HepG2 (cell line): ENCODE data around the gene GGA2. TPM values are rescaled to one million over a fixed set of nuclear protein-coding genes. Genes with fewer than 3 reads are reported as not detected.
A peak's percentile ranks its signal among the peaks of the same experiment; 100 is the strongest.
"Not testable (repeated sequence)": the region's sequence is repeated elsewhere in the genome, so short reads cannot be mapped to it uniquely, and the experiment has no call there.

ENCODE experiments used
- ATAC-seq: fragments of 200-7000 bp; cut with Tn5 transposase; 3 replicates; pipeline ENCODE4 v1.9.1; 2020; ENCODE audit warnings: mild to moderate bottlenecking, moderate library complexity
- BruUV-seq: library from RNA; stranded (reverse); fragments of 400-500 nt; replicated peaks from 2 replicates; lab custom pipeline; 2021; lab: Mats Ljungman, UMichigan
- CTCF ChIA-PET: fragments of 300-600 bp; formaldehyde crosslinking; extraction: SDS; loops from one replicate; lab custom pipeline; 2021; ENCODE audit warnings: low total read pairs, inconsistent platforms, low intra/inter-chr PET ratio; lab: Yijun Ruan, JAX
- POLR2A ChIA-PET: fragments of 350-600 bp; sonication (Branson Sonifier 250); formaldehyde crosslinking; loops from one replicate; lab custom pipeline; 2020; ENCODE audit warnings: antibody characterized with exemption, inconsistent platforms; lab: Yijun Ruan, JAX
- DNase-seq: peaks from one replicate; pipeline ENCODE4 v3.0.0-alpha.2; 2015; ENCODE audit warnings: low spot score
- FAIRE-seq: peaks from 3 replicates; lab custom pipeline; 2011; peaks lifted over from hg19 to GRCh38; lab: Jason Lieb, UNC
- H2AFZ ChIP-seq: one replicate; pipeline ENCODE4 v1.6.1; 2011; ENCODE audit warnings: low read length, inconsistent platforms
- H3K27ac ChIP-seq: fragments of 300-600 bp; 3 replicates; pipeline ENCODE4 v1.8.0; 2011; ENCODE audit warnings: mixed run types, mild to moderate bottlenecking, mixed read lengths, low read length, inconsistent platforms; ENCODE audit not compliant: insufficient read depth; ENCODE audit errors: extremely low read length
- H3K27me3 ChIP-seq, 2 experiments: fragments of 200-600 bp in 1 of 2; 2 replicates in 1 of 2; 3 replicates in 1 of 2; pipeline versions ENCODE4 v1.6.0 to v1.8.0; 2011; ENCODE audit warnings: low read length in 2 of 2, mild to moderate bottlenecking in 2 of 2, moderate library complexity in 2 of 2, inconsistent platforms in 1 of 2; ENCODE audit not compliant: insufficient read depth in 2 of 2, control insufficient read depth in 1 of 2
- H3K36me3 ChIP-seq, 2 experiments: fragments of 200-600 bp in 1 of 2; replicated peaks in 1 of 2; 2 replicates in 1 of 2; 3 replicates in 1 of 2; pipeline versions ENCODE4 v1.5.1 to v1.8.0; 2011; ENCODE audit warnings: low read length in 2 of 2, inconsistent platforms in 1 of 2; ENCODE audit not compliant: insufficient read depth in 2 of 2, control insufficient read depth in 1 of 2
- H3K4me1 ChIP-seq: 2 replicates; pipeline ENCODE4 v1.5.1; 2012; ENCODE audit warnings: low read length, inconsistent platforms; ENCODE audit not compliant: insufficient read depth
- H3K4me2 ChIP-seq: 2 replicates; pipeline ENCODE4 v1.6.0; 2011; ENCODE audit warnings: low read depth, low read length, inconsistent platforms
- H3K4me3 ChIP-seq, 3 experiments: fragments of 200-600 bp in 1 of 3; sonication (generic), shearing (Covaris generic) in 1 of 3; replicated peaks in 1 of 3; 2 replicates each; pipeline ENCODE4 v1.5.1; 2011 to 2016; ENCODE audit warnings: low read length in 3 of 3, inconsistent platforms in 2 of 3, low read depth in 2 of 3, mild to moderate bottlenecking in 2 of 3, control low read depth in 1 of 3, mixed read lengths in 1 of 3; ENCODE audit not compliant: insufficient read depth in 1 of 3
- H3K79me2 ChIP-seq: one replicate; pipeline ENCODE4 v1.6.1; 2011; ENCODE audit warnings: low read length, inconsistent platforms; ENCODE audit not compliant: insufficient read depth
- H3K9ac ChIP-seq: 2 replicates; pipeline ENCODE4 v1.6.0; 2011; ENCODE audit warnings: mild to moderate bottlenecking, low read depth, low read length, inconsistent platforms; ENCODE audit not compliant: insufficient read depth
- H3K9me3 ChIP-seq: 2 replicates; pipeline ENCODE4 v1.5.1; 2012; ENCODE audit warnings: mild to moderate bottlenecking, low read length
- H4K20me1 ChIP-seq: 2 replicates; pipeline ENCODE4 v1.6.0; 2011; ENCODE audit warnings: inconsistent platforms, mild to moderate bottlenecking, low read length, moderate library complexity; ENCODE audit not compliant: insufficient read depth
- ATF7-NPFF ChIP-seq: sonication (generic); formaldehyde crosslinking; IDR thresholded peaks from 2 replicates; pipeline ENCODE4 v1.8.1; 2023; ENCODE audit warnings: mild to moderate bottlenecking, low read depth, missing genetic modification reagents, moderate library complexity
- BRD4 ChIP-seq: sonication (generic); formaldehyde crosslinking; IDR thresholded peaks from 2 replicates; pipeline ENCODE4 v1.4.0; 2020; ENCODE audit warnings: missing genetic modification reagents
- SAFB2 ChIP-seq: sonication (generic); formaldehyde crosslinking; IDR thresholded peaks from 2 replicates; pipeline ENCODE4 v1.5.1; 2020; ENCODE audit warnings: missing genetic modification reagents, low read depth, mild to moderate bottlenecking, borderline replicate concordance
- TCF7 ChIP-seq: sonication (generic); IDR thresholded peaks from 2 replicates; pipeline ENCODE4 v1.6.1; 2016; ENCODE audit warnings: antibody characterized with exemption, low read depth
- TP53 ChIP-seq: sonication (generic); formaldehyde crosslinking; conservative IDR thresholded peaks from 2 replicates; pipeline ENCODE4 v1.4.0; 2020; ENCODE audit warnings: missing genetic modification reagents
- ZNF510 ChIP-seq: sonication (generic); formaldehyde crosslinking; IDR thresholded peaks from 2 replicates; pipeline ENCODE4 v1.4.0; 2020; ENCODE audit warnings: low read depth, mild to moderate bottlenecking, missing genetic modification reagents
- ZNF781 ChIP-seq: sonication (generic); formaldehyde crosslinking; IDR thresholded peaks from 2 replicates; pipeline ENCODE4 v1.5.1; 2020; ENCODE audit warnings: borderline replicate concordance, mild to moderate bottlenecking, missing genetic modification reagents; ENCODE audit errors: not compliant biosample characterization
- WGBS: methylation state at CpG from one replicate; pipeline ENCODE4 v1.1.6; 2017; ENCODE audit warnings: low lambda C conversion rate; 5-methylcytosine and 5-hydroxymethylcytosine counted together
- in situ Hi-C: cut with HindIII; loops from 2 replicates; pipeline ENCODE4 v1.10.0; 2017; ENCODE audit warnings: low pct_unique_long_range_greater_than_20kb; ENCODE audit not compliant: extremely low pct_ligation_motif_present
- intact Hi-C: fragments of 100-400 bp; cut with micrococcal nuclease; formaldehyde crosslinking; loops from one replicate; pipeline ENCODE4 v1.10.0; 2022; ENCODE audit not compliant: unreplicated experiment
- polyA plus RNA-seq, 8 experiments: library from polyadenylated mRNA; depleted of rRNA in 3 of 8; stranded (reverse) in 7 of 8; unstranded in 1 of 8; fragments of >200 nt; fragmentation: Illumina TruSeq in 4 of 8; extraction: Trizol in 4 of 8; gene quantifications; 2 replicates each; pipeline versions ENCODE4 v1.2.1 to v1.2.3, GENCODE V29; 2011 to 2016; ENCODE audit warnings: low read depth in 4 of 8, missing spikeins in 1 of 8, mixed read lengths in 1 of 8; ENCODE audit not compliant: insufficient read depth in 1 of 8
- total RNA-seq, 5 experiments: library from RNA; depleted of rRNA; stranded (reverse); fragments of >200 nt; fragmentation: Illumina TruSeq; extraction: Trizol; gene quantifications; 2 replicates each; pipeline ENCODE4 v1.2.3, GENCODE V29; 2016; ENCODE audit warnings: low read depth in 1 of 5

The GGA2 gene
- total and polyA plus RNA-seq, 2 of the 13 experiments (the other 11 are each of a cell fraction or from before 2014, with no cell fraction given): 51.5 to 69.8 TPM

DNA sequence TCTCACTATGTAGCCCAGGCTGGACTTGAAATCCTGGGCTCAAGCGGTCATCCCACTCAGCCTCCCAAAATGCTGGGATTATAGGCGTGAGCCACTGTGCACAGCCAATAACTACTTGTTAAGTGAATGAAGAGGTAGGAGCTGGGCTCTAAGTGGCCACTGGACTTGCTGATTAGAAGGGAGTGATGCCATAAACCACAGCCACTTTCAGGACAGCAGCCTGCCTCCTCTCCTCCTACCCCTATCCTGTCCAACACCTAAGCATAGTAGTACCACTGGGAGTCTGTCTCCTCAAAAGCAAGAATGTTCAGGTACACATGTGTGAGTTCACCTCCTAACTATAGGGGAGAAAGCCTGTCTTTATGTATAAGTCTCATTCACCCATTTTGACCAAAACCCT is 45.1 kb downstream of the GGA2 start (continued):
- TF ChIP-seq ATF7-NPFF (CRISPR knock-in tag) (no peak), TP53 (CRISPR knock-in tag) (no peak), BRD4 (CRISPR knock-in tag) (0 out of 2 replicates have a peak, but pooled peaks have one; percentile 13), ZNF510 (no peak), SAFB2 (0 out of 2 replicates have a peak, but pooled peaks have one; percentile 46)
- TF ChIP-seq, all 625 proteins: peak for 5

DNA sequence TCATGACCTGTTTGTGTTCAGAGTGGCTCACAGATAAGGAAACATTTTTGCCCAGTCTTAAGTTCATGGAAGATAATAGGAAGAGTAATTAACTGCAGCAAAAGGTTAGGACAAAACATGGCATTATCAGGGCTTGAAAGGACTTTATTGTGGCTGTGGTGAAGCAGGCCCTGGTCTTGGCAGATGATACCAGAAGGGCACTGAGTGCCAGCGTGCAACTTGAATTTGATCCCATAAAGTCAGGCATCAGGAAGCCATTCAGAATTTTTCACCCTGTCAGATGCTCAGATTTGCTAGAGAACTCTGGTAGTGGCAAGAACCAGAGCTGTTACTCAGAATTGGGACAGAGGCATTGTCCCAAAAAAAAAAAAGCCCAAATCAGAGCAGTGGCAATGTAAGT is 46.1 kb downstream of the GGA2 start:
- ATAC-seq: no peak
- Histone ChIP-seq H3K9me3 (no peaks in the 10 kb centered on the region), H3K36me3 (peaks cover 24 to 52% of the 10 kb centered on the region in 2 experiments), H4K20me1 (no peaks in the 10 kb centered on the region), H2AFZ (no peak overlapping the region), H3K4me3 (no peak overlapping the region), H3K27ac (no peak overlapping the region), H3K4me1 (no peaks in the 10 kb centered on the region), H3K27me3 (no peaks in the 10 kb centered on the region), H3K79me2 (no peaks in the 10 kb centered on the region), H3K4me2 (no peak overlapping the region), H3K9ac (no peak overlapping the region)
- TF ChIP-seq TCF7: no peak
- TF ChIP-seq ZNF781 (CRISPR knock-in tag): no peak
- CTCF ChIA-PET: no interaction called here
- in situ Hi-C loops (no loop called here), intact Hi-C loops (no loop called here)
- WGBS: 100% methylated on average over 1 of the region's 1 CpG
- POLR2A ChIA-PET: interaction anchor here (0.7 kb wide), 1 partner anchor 12 kb away, joined by 3 read pairs; no protein-coding TSS in a partner anchor
- FAIRE-seq: no peak
- BruUV-seq: no TSS peak
- no peak for DNase-seq

DNA sequence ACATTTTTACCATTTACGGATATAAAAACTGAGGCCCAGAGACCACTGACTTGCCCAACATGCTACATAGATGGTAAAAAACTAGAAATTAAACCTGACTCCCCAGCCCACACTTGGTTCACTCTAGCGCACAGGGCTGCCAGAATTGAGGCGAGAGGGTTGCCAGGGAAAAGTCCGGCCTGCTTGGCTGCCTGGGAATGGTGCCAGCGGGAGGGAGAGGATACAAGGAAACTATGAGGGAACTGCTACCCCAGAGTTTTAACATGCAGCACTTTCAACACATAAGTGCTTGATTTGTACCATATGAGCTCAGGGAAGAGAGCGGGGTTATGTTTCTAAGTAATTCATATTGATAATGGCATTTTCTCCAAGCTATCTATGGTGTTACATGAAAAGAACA is 47.3 kb downstream of the GGA2 start:
- in situ Hi-C loops, BruUV-seq, CTCF ChIA-PET, DNase-seq, H3K4me3 ChIP-seq, H3K4me2 ChIP-seq, H3K9ac ChIP-seq, H3K9me3 ChIP-seq, POLR2A ChIA-PET, H3K79me2 ChIP-seq, H3K27me3 ChIP-seq, FAIRE-seq, H3K27ac ChIP-seq, ATAC-seq, intact Hi-C loops, H2AFZ ChIP-seq, H4K20me1 ChIP-seq, H3K4me1 ChIP-seq: not testable (repeated sequence)
- peaks cover 19 to 44% of the 10 kb centered on the region in 2 experiments for H3K36me3 ChIP-seq
- 95% methylated on average over 6 of the region's 6 CpGs for WGBS
